PC-9 (cell line): ENCODE results near the gene CDC73.

Experiments
- EZH2 ChIP-seq: fragments of 200-600 bp; sonication (generic); IDR thresholded peaks from 2 replicates; pipeline ENCODE4 v1.8.0; 2017; ENCODE audit warnings: antibody characterized with exemption, low read depth
- TF ChIP-seq, protein P1 (sequence below): fragments of 200-600 bp; sonication (generic); conservative IDR thresholded peaks from 2 replicates; pipeline ENCODE4 v1.6.1; 2017; ENCODE audit warnings: mixed run types, antibody characterized with exemption, mild to moderate bottlenecking, moderate library complexity

DNA sequence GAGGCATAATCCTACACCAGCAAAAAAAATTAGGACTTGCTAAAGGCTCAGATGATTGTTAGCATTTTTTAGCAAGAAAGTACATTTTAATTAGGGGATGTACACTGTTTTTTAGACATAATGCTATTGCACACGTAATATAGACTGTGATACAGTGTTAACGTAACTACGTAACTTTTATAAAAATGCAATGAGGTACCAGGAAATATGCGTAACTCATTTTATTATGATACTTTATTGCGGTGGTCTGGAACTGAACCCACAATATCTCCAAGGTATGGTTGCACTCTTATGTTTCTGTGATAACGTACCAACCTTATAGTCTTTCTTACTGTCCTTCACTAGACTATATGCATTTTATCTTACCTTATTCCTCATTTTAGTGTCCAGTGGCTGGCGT, 127.4 kb downstream of the CDC73 start:
- TF ChIP-seq, protein P1, sequence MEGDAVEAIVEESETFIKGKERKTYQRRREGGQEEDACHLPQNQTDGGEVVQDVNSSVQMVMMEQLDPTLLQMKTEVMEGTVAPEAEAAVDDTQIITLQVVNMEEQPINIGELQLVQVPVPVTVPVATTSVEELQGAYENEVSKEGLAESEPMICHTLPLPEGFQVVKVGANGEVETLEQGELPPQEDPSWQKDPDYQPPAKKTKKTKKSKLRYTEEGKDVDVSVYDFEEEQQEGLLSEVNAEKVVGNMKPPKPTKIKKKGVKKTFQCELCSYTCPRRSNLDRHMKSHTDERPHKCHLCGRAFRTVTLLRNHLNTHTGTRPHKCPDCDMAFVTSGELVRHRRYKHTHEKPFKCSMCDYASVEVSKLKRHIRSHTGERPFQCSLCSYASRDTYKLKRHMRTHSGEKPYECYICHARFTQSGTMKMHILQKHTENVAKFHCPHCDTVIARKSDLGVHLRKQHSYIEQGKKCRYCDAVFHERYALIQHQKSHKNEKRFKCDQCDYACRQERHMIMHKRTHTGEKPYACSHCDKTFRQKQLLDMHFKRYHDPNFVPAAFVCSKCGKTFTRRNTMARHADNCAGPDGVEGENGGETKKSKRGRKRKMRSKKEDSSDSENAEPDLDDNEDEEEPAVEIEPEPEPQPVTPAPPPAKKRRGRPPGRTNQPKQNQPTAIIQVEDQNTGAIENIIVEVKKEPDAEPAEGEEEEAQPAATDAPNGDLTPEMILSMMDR = no peak
- TF ChIP-seq EZH2 = no peak
